Measurements from ENCODE around the gene AMIGO2. TPM values are rescaled to one million over a fixed set of nuclear protein-coding genes. Genes with fewer than 3 reads are reported as not detected.
A peak's percentile ranks its signal among the peaks of the same experiment; 100 is the strongest.

AMIGO2 gene
- total RNA-seq, 5 donors from 2014 or later (not counting 1 experiment from before 2014, with no cell fraction given) = 9.6 to 15.4 (median 14.2) TPM

- Histone ChIP-seq H3K27ac (ENCODE audit: low read length) (peak overlapping the region; percentile 85), H3K9me3 (no peaks in the 10 kb centered on the region), H3K4me3 (ENCODE audit: control insufficient read depth in 1 of 2, extremely low read depth in 1 of 2, low read length in 1 of 2) (peak overlapping the region; percentile 81 to 99), H3K4me1 (ENCODE audit: control insufficient read depth in 1 of 2, extremely low read depth in 1 of 2, insufficient read depth in 2 of 2, low read length in 2 of 2) (peaks cover 14 to 41% of the 10 kb centered on the region in 2 experiments), H3K36me3 (ENCODE audit: control insufficient read depth in 2 of 2, extremely low read depth in 1 of 2, insufficient read depth in 1 of 2, low read length in 1 of 2) (no peaks in the 10 kb centered on the region), H3K27me3 (replicated peaks in 1 of 2; ENCODE audit: control insufficient read depth in 2 of 2, extremely low read depth in 1 of 2, insufficient read depth in 2 of 2, low read length in 1 of 2) (no peaks in the 10 kb centered on the region)
- ATAC-seq (replicated peaks in 1 of 4) = peak; percentile 31 to 44 (median 36)
- ChIA-PET POLR2A (interaction anchor here in 1 of 2 donors (1.0 to 1.6 kb wide), 2 partner anchors 9 to 136 kb away, joined by 3 read pairs; no protein-coding TSS in a partner anchor), CTCF (interaction anchor here (0.6 to 2.2 kb wide), 4 partner anchors 9 to 318 kb away, joined by 3 to 12 read pairs (median 6); no protein-coding TSS in a partner anchor)
- peak overlapping the region; percentile 92 to 99 (median 96) for H3K4me3 Mint-ChIP-seq
- H3K27me3 Mint-ChIP-seq = no peaks in the 10 kb centered on the region
- peak overlapping the region; percentile 93 to 95 for H3K27ac Mint-ChIP-seq
- peak in 23 of 35 experiments; percentile 2 to 53 (median 22) for DNase-seq
- WGBS (ENCODE audit: insufficient coverage) = 0% methylated on average over 36 of the region's 49 CpGs
- H3K36me3 Mint-ChIP-seq = no peaks in the 10 kb centered on the region
- no peaks in the 10 kb centered on the region for H3K9me3 Mint-ChIP-seq
- peaks cover 77 to 85% (median 81%) of the 10 kb centered on the region in 3 donors for H3K4me1 Mint-ChIP-seq
Observed at GRCh38 chr12:47079981-47080724, 394 bp upstream of the AMIGO2 start.

- H3K9me3 ChIP-seq = no peaks in the 10 kb centered on the region
- H3K27me3 Mint-ChIP-seq = no peaks in the 10 kb centered on the region
- DNase-seq (peak in 33 of 35 experiments; percentile 10 to 60 (median 34)), ATAC-seq (replicated peaks in 1 of 4) (peak; percentile 42 to 70 (median 58))
- peak overlapping the region; percentile 58 to 86 for H3K4me3 ChIP-seq (ENCODE audit: control insufficient read depth in 1 of 2, extremely low read depth in 1 of 2, low read length in 1 of 2)
- peaks cover 11 to 34% of the 10 kb centered on the region in 2 experiments for H3K4me1 ChIP-seq (ENCODE audit: control insufficient read depth in 1 of 2, extremely low read depth in 1 of 2, insufficient read depth in 2 of 2, low read length in 2 of 2)
- no peaks in the 10 kb centered on the region for H3K36me3 Mint-ChIP-seq
- CTCF ChIA-PET = interaction anchor here (0.5 to 2.2 kb wide), 9 partner anchors 9 to 325 kb away, joined by 3 to 12 read pairs (median 3); no protein-coding TSS in a partner anchor
- H3K4me1 Mint-ChIP-seq = peaks cover 65 to 73% (median 69%) of the 10 kb centered on the region in 3 donors
- peak overlapping the region; percentile 92 for H3K27ac Mint-ChIP-seq
- no peaks in the 10 kb centered on the region for H3K27me3 ChIP-seq (replicated peaks in 1 of 2; ENCODE audit: control insufficient read depth in 2 of 2, extremely low read depth in 1 of 2, insufficient read depth in 2 of 2, low read length in 1 of 2)
- H3K9me3 Mint-ChIP-seq = no peaks in the 10 kb centered on the region
- 5% methylated on average over 10 of the region's 17 CpGs for WGBS (ENCODE audit: insufficient coverage)
- POLR2A ChIA-PET = interaction anchor here (0.5 to 0.6 kb wide), 4 partner anchors 16 to 1424 kb away, joined by 3 to 15 read pairs (median 4); no protein-coding TSS in a partner anchor
- no peaks in the 10 kb centered on the region for H3K36me3 ChIP-seq (ENCODE audit: control insufficient read depth in 2 of 2, extremely low read depth in 1 of 2, insufficient read depth in 1 of 2, low read length in 1 of 2)
- peak overlapping the region; percentile 87 to 99 (median 94) for H3K4me3 Mint-ChIP-seq
- H3K27ac ChIP-seq (ENCODE audit: low read length) = peak overlapping the region; percentile 69
Observed at GRCh38 chr12:47078733-47079467, 859 bp downstream of the AMIGO2 start.

GRCh38 chr12:47078086-47078395 is 1.7 kb downstream of the AMIGO2 start:
- Mint-ChIP-seq H3K27ac (peak overlapping the region; percentile 59 to 92), H3K36me3 (no peaks in the 10 kb centered on the region), H3K27me3 (no peaks in the 10 kb centered on the region), H3K9me3 (no peaks in the 10 kb centered on the region), H3K4me1 (peaks cover 56 to 64% (median 60%) of the 10 kb centered on the region in 3 donors), H3K4me3 (peak overlapping the region; percentile 60 to 99 (median 87))
- Histone ChIP-seq H3K27ac (ENCODE audit: low read length) (no peak overlapping the region), H3K27me3 (replicated peaks in 1 of 2; ENCODE audit: control insufficient read depth in 2 of 2, extremely low read depth in 1 of 2, insufficient read depth in 2 of 2, low read length in 1 of 2) (no peaks in the 10 kb centered on the region), H3K36me3 (ENCODE audit: control insufficient read depth in 2 of 2, extremely low read depth in 1 of 2, insufficient read depth in 1 of 2, low read length in 1 of 2) (no peaks in the 10 kb centered on the region), H3K4me1 (ENCODE audit: control insufficient read depth in 1 of 2, extremely low read depth in 1 of 2, insufficient read depth in 2 of 2, low read length in 2 of 2) (peaks cover 11 to 28% of the 10 kb centered on the region in 2 experiments), H3K9me3 (no peaks in the 10 kb centered on the region), H3K4me3 (ENCODE audit: control insufficient read depth in 1 of 2, extremely low read depth in 1 of 2, low read length in 1 of 2) (no peak overlapping the region)
- WGBS (ENCODE audit: insufficient coverage) = 95% methylated on average over 8 of the region's 8 CpGs
- ATAC-seq (replicated peaks in 1 of 4) = no peak
- ChIA-PET POLR2A (interaction anchor here (0.6 to 0.9 kb wide), 2 partner anchors 17 to 124 kb away, joined by 7 to 15 read pairs; no protein-coding TSS in a partner anchor), CTCF (interaction anchor here in 1 of 2 donors (0.5 to 2.2 kb wide), 4 partner anchors 8 to 326 kb away, joined by 3 to 12 read pairs (median 4); no protein-coding TSS in a partner anchor)
- DNase-seq = no peak

GRCh38 chr12:47077206-47078085 is 2.3 kb downstream of the AMIGO2 start:
- Histone ChIP-seq H3K27me3 (replicated peaks in 1 of 2; ENCODE audit: control insufficient read depth in 2 of 2, extremely low read depth in 1 of 2, insufficient read depth in 2 of 2, low read length in 1 of 2) (no peaks in the 10 kb centered on the region), H3K4me3 (ENCODE audit: control insufficient read depth in 1 of 2, extremely low read depth in 1 of 2, low read length in 1 of 2) (no peak overlapping the region)

GRCh38 chr12:47075192-47076084 is 4.3 kb downstream of the AMIGO2 start:
- H3K9me3 Mint-ChIP-seq = no peaks in the 10 kb centered on the region
- ATAC-seq (replicated peaks in 1 of 4) (no peak), DNase-seq (no peak)
- ChIA-PET CTCF (no interaction called here), POLR2A (interaction anchor here (0.6 to 1.0 kb wide), 2 partner anchors 11 to 1568 kb away, joined by 3 to 4 read pairs; no protein-coding TSS in a partner anchor)
- Histone ChIP-seq H3K27me3 (replicated peaks in 1 of 2; ENCODE audit: control insufficient read depth in 2 of 2, extremely low read depth in 1 of 2, insufficient read depth in 2 of 2, low read length in 1 of 2) (no peaks in the 10 kb centered on the region), H3K27ac (ENCODE audit: low read length) (no peak overlapping the region), H3K36me3 (ENCODE audit: control insufficient read depth in 2 of 2, extremely low read depth in 1 of 2, insufficient read depth in 1 of 2, low read length in 1 of 2) (no peaks in the 10 kb centered on the region), H3K9me3 (no peaks in the 10 kb centered on the region), H3K4me1 (ENCODE audit: control insufficient read depth in 1 of 2, extremely low read depth in 1 of 2, insufficient read depth in 2 of 2, low read length in 2 of 2) (peaks cover 9 to 20% of the 10 kb centered on the region in 2 experiments), H3K4me3 (ENCODE audit: control insufficient read depth in 1 of 2, extremely low read depth in 1 of 2, low read length in 1 of 2) (no peak overlapping the region)
- H3K27ac Mint-ChIP-seq = no peak overlapping the region
- H3K4me1 Mint-ChIP-seq = peaks cover 30 to 39% (median 34%) of the 10 kb centered on the region in 3 donors
- 100% methylated on average over 4 of the region's 7 CpGs for WGBS (ENCODE audit: insufficient coverage)
- H3K27me3 Mint-ChIP-seq = no peaks in the 10 kb centered on the region
- no peak overlapping the region for H3K4me3 Mint-ChIP-seq
- H3K36me3 Mint-ChIP-seq = no peaks in the 10 kb centered on the region

More at GRCh38 chr12:47077206-47078085, 2.3 kb downstream of the AMIGO2 start:
- Histone ChIP-seq H3K36me3 (ENCODE audit: control insufficient read depth in 2 of 2, extremely low read depth in 1 of 2, insufficient read depth in 1 of 2, low read length in 1 of 2) (no peaks in the 10 kb centered on the region), H3K27ac (ENCODE audit: low read length) (no peak overlapping the region), H3K4me1 (ENCODE audit: control insufficient read depth in 1 of 2, extremely low read depth in 1 of 2, insufficient read depth in 2 of 2, low read length in 2 of 2) (peaks cover 9 to 28% of the 10 kb centered on the region in 2 experiments), H3K9me3 (no peaks in the 10 kb centered on the region)
- ChIA-PET CTCF (no interaction called here), POLR2A (interaction anchor here in 1 of 2 donors (0.9 kb wide), 1 partner anchor 125 kb away, joined by 7 read pairs; no protein-coding TSS in a partner anchor)
- Mint-ChIP-seq H3K36me3 (no peaks in the 10 kb centered on the region), H3K4me1 (peaks cover 50 to 58% (median 54%) of the 10 kb centered on the region in 3 donors), H3K27me3 (no peaks in the 10 kb centered on the region), H3K9me3 (no peaks in the 10 kb centered on the region), H3K4me3 (peak overlapping the region; percentile 60 to 99 (median 87)), H3K27ac (peak overlapping the region; percentile 59 to 66)
- DNase-seq = no peak
- no peak for ATAC-seq (replicated peaks in 1 of 4)
- 87% methylated on average over 11 of the region's 17 CpGs for WGBS (ENCODE audit: insufficient coverage)

Data from T-cell (primary cell).